ENCODE measurements around the gene ZFYVE19. TPM values are rescaled to one million over a fixed set of nuclear protein-coding genes. Genes with fewer than 3 reads are reported as not detected.

Gene ZFYVE19
- 39.5 TPM for total RNA-seq (2021; ENCODE audit: unreplicated experiment)
- 46.8 TPM for polyA plus RNA-seq (2012; ENCODE audit: insufficient read length)
- Bru-seq, nascent RNA = percentile 65 among the genes with signal in this experiment
- percentile 83 among the genes with signal in this experiment for BruChase-seq, experiment 1, labeled RNA remaining after a 2-hour chase
- percentile 81 among the genes with signal in this experiment for BruChase-seq, experiment 2, labeled RNA remaining after a 6-hour chase
- long read RNA-seq, transcript ZFYVE19-203 (11 exons, 2,775 nt) = major isoform, 11 of 83 reads
- long read RNA-seq, transcript ZFYVE19-201 (10 exons, 1,555 nt) = minor isoform, 6 of 83 reads
- long read RNA-seq, partial matches to known transcripts = 44 of 83 reads
- long read RNA-seq, other reads (novel, unspliced or antisense) = 20 of 83 reads

GRCh38 chr15:40807028-40807887 lies at the start of gene ZFYVE19, which contains the start of gene DNAJC17:
TSS of gene ZFYVE19 (plus strand) at chr15:40807089. CDS start at chr15:40807590, 501 bp downstream.
TSS of gene DNAJC17 (minus strand) at chr15:40807473. CDS start at chr15:40807446, 27 bp downstream.
- H3K27me3 ChIP-seq (ENCODE audit: control insufficient read depth, insufficient read depth, low read length) = no peaks in the 10 kb centered on the region
- H3K4me1 ChIP-seq (ENCODE audit: control insufficient read depth, insufficient read depth, low read length) = peaks cover 10% of the 10 kb centered on the region
- BruUV-seq (replicated peaks) = TSS peak; percentile 90
- peak; percentile 99 for ATAC-seq
- peak; percentile 90 for DNase-seq (ENCODE audit: low read depth, low spot score)
- ChIA-PET CTCF (interaction anchor here (0.6 to 2.0 kb wide), 4 partner anchors 25 to 85 kb away, joined by 3 to 4 read pairs (median 4); no protein-coding TSS in a partner anchor), POLR2A (interaction anchor here (0.6 kb wide), 1 partner anchor 113 kb away, joined by 3 read pairs; no protein-coding TSS in a partner anchor)
- H3K9me3 ChIP-seq (ENCODE audit: control insufficient read depth, insufficient read depth, low read depth, low read length) = no peaks in the 10 kb centered on the region
- peak within 1 kb of the TSS; percentile 94 for H3K27ac ChIP-seq (ENCODE audit: low read length)
- peak within 1 kb of the TSS; percentile 86 to 90 for H3K4me3 ChIP-seq (ENCODE audit: low read depth in 2 of 2, low read length in 2 of 2)
- H3K36me3 ChIP-seq (ENCODE audit: control insufficient read depth, insufficient read depth, low read length) = no peaks in the 10 kb centered on the region
- intact Hi-C loops (cut with micrococcal nuclease; ENCODE audit: unreplicated experiment) = no loop called here
- in situ Hi-C loops (cut with HindIII; ENCODE audit: low pct_unique_long_range_greater_than_20kb, low sequenced_read_pairs) = no loop called here
- TF ChIP-seq CTCF (IDR thresholded peaks at IDR 0.05) (no peak), TCF7L2 (IDR thresholded peaks at IDR 0.05; ENCODE audit: low read depth, low read length) (peak; percentile 49; the same call in 1 of the 2 replicates), POLR2AphosphoS5 (IDR thresholded peaks at IDR 0.05; ENCODE audit: low read depth, low read length) (peak; percentile 62), SIN3A (IDR thresholded peaks at IDR 0.05; ENCODE audit: borderline replicate concordance, insufficient read depth, low read depth, low read length) (no peak; the same call in 1 of the 2 replicates), REST (IDR thresholded peaks at IDR 0.05; ENCODE audit: insufficient read depth in 1 of 2, low read depth in 2 of 2, low read length in 1 of 2) (0 out of 4 replicates have a peak, but pooled peaks of 1 of the 2 experiments have one; percentile 5)

- Histone ChIP-seq H3K4me1 (ENCODE audit: control insufficient read depth, insufficient read depth, low read length) (peaks cover 21% of the 10 kb centered on the region), H3K4me3 (ENCODE audit: low read depth in 2 of 2, low read length in 2 of 2) (no peak overlapping the region), H3K27me3 (ENCODE audit: control insufficient read depth, insufficient read depth, low read length) (no peaks in the 10 kb centered on the region), H3K27ac (ENCODE audit: low read length) (no peak overlapping the region), H3K9me3 (ENCODE audit: control insufficient read depth, insufficient read depth, low read depth, low read length) (no peaks in the 10 kb centered on the region), H3K36me3 (ENCODE audit: control insufficient read depth, insufficient read depth, low read length) (no peaks in the 10 kb centered on the region; the same call in 1 of the 2 replicates)
- TF ChIP-seq CTCF (IDR thresholded peaks at IDR 0.05) = no peak
- no peak for TF ChIP-seq POLR2AphosphoS5 (IDR thresholded peaks at IDR 0.05; ENCODE audit: low read depth, low read length)
- TF ChIP-seq TCF7L2 (IDR thresholded peaks at IDR 0.05; ENCODE audit: low read depth, low read length) = no peak
- TF ChIP-seq SIN3A (IDR thresholded peaks at IDR 0.05; ENCODE audit: borderline replicate concordance, insufficient read depth, low read depth, low read length) = no peak
- no peak for TF ChIP-seq REST (IDR thresholded peaks at IDR 0.05; ENCODE audit: insufficient read depth in 1 of 2, low read depth in 2 of 2, low read length in 1 of 2)
- ATAC-seq (no peak), DNase-seq (ENCODE audit: low read depth, low spot score) (no peak)
- no TSS peak for BruUV-seq (replicated peaks)
- in situ Hi-C loops (cut with HindIII; ENCODE audit: low pct_unique_long_range_greater_than_20kb, low sequenced_read_pairs) = no loop called here
- ChIA-PET CTCF (no interaction called here), POLR2A (no interaction called here)
- intact Hi-C loops (cut with micrococcal nuclease; ENCODE audit: unreplicated experiment) = no loop called here
These were observed 46.9 kb upstream of the ZFYVE19 start for GRCh38 chr15:40759961-40760360.

Measured in Panc1 (cell line).